MM.1S (cell line): ENCODE data around the gene LCAT.
A peak's percentile ranks its signal among the peaks of the same experiment; 100 is the strongest.

Source experiments
- DNase-seq: peaks from one replicate; pipeline ENCODE4 v3.0.0-alpha.2; 2015
- H2AFZ ChIP-seq: fragments of 300-600 bp; sonication (generic); 2 replicates; pipeline ENCODE4 v1.6.0; 2016; ENCODE audit warnings: antibody characterized with exemption, low read length
- H3F3A ChIP-seq: fragments of 300-600 bp; sonication (generic); 2 replicates; pipeline ENCODE4 v1.6.1; 2016; ENCODE audit warnings: mild to moderate bottlenecking, antibody characterized with exemption, low read length, moderate library complexity, mixed read lengths; ENCODE audit not compliant: insufficient read depth
- H3K27ac ChIP-seq: fragments of 300-600 bp; sonication (generic); 2 replicates; pipeline ENCODE4 v1.5.1; 2016; ENCODE audit warnings: mild to moderate bottlenecking, low read length
- H3K27me3 ChIP-seq: fragments of 300-600 bp; sonication (generic); replicated peaks from 2 replicates; pipeline ENCODE4 v1.6.0; 2016; ENCODE audit warnings: low read length; ENCODE audit not compliant: insufficient read depth
- H3K36me3 ChIP-seq: fragments of 300-600 bp; sonication (generic); replicated peaks from 2 replicates; pipeline ENCODE4 v1.6.1; 2016; ENCODE audit warnings: mild to moderate bottlenecking, low read length, mixed read lengths; ENCODE audit not compliant: insufficient read depth
- H3K4me1 ChIP-seq: fragments of 300-600 bp; sonication (generic); 2 replicates; pipeline ENCODE4 v1.6.1; 2016; ENCODE audit warnings: low read length, mixed read lengths
- H3K4me2 ChIP-seq: fragments of 300-600 bp; sonication (generic); 2 replicates; pipeline ENCODE4 v1.6.0; 2016; ENCODE audit warnings: low read depth, low read length
- H3K4me3 ChIP-seq: fragments of 300-600 bp; sonication (generic); 2 replicates; pipeline ENCODE4 v1.5.1; 2016; ENCODE audit warnings: low read length, mixed read lengths
- H3K79me2 ChIP-seq: fragments of 300-600 bp; sonication (generic); 2 replicates; pipeline ENCODE4 v1.6.1; 2016; ENCODE audit warnings: mixed run types, low read length, mixed read lengths
- H3K9ac ChIP-seq: fragments of 300-600 bp; sonication (generic); 2 replicates; pipeline ENCODE4 v1.6.1; 2016; ENCODE audit warnings: low read length, mixed read lengths
- H3K9me2 ChIP-seq: fragments of 300-600 bp; sonication (generic); replicated peaks from 2 replicates; pipeline ENCODE4 v1.6.1; 2016; ENCODE audit warnings: mild to moderate bottlenecking, low read length, mixed read lengths; ENCODE audit not compliant: insufficient read depth
- H3K9me3 ChIP-seq: fragments of 300-600 bp; sonication (generic); replicated peaks from 2 replicates; pipeline ENCODE4 v1.6.1; 2016; ENCODE audit warnings: mild to moderate bottlenecking, low read length, mixed read lengths; ENCODE audit not compliant: insufficient read depth
- H4K20me1 ChIP-seq: fragments of 300-600 bp; sonication (generic); 2 replicates; pipeline ENCODE4 v1.6.1; 2016; ENCODE audit warnings: mild to moderate bottlenecking, low read length, moderate library complexity, mixed read lengths; ENCODE audit not compliant: insufficient read depth
- EZH2 ChIP-seq: fragments of 300-600 bp; sonication (generic); optimal IDR thresholded peaks from 2 replicates; pipeline ENCODE3; 2017; ENCODE audit warnings: low read depth, mild to moderate bottlenecking, antibody characterized with exemption, low read length, mixed read lengths
- EZH2phosphoT487 ChIP-seq: fragments of 300-600 bp; sonication (generic); IDR thresholded peaks from 2 replicates; pipeline ENCODE4 v1.6.1; 2018; ENCODE audit warnings: antibody characterized with exemption, low read length
- TF ChIP-seq, protein P1 (sequence below): fragments of 300-600 bp; sonication (generic); IDR thresholded peaks from 2 replicates; pipeline ENCODE4 v1.5.1; 2016; ENCODE audit warnings: antibody characterized with exemption, low read length, mixed read lengths

LCAT gene

GRCh38 chr16:67967183-67967957 lies 23.4 kb upstream of the LCAT start:
- Histone ChIP-seq H3K27me3 (no peaks in the 10 kb centered on the region), H3K79me2 (peaks cover 22% of the 10 kb centered on the region), H3F3A (peaks cover 19% of the 10 kb centered on the region), H3K27ac (no peak overlapping the region), H3K9ac (peak overlapping the region; percentile 82), H3K9me3 (no peaks in the 10 kb centered on the region), H3K9me2 (no peaks in the 10 kb centered on the region), H4K20me1 (no peaks in the 10 kb centered on the region), H3K4me3 (peak overlapping the region; percentile 93), H3K4me2 (peak overlapping the region; percentile 91), H2AFZ (peak overlapping the region; percentile 85), H3K4me1 (peaks cover 37% of the 10 kb centered on the region), H3K36me3 (no peaks in the 10 kb centered on the region)
- DNase-seq = peak; percentile 17
- TF ChIP-seq EZH2phosphoT487 = no peak
- TF ChIP-seq EZH2 = no peak
- TF ChIP-seq, protein P1, sequence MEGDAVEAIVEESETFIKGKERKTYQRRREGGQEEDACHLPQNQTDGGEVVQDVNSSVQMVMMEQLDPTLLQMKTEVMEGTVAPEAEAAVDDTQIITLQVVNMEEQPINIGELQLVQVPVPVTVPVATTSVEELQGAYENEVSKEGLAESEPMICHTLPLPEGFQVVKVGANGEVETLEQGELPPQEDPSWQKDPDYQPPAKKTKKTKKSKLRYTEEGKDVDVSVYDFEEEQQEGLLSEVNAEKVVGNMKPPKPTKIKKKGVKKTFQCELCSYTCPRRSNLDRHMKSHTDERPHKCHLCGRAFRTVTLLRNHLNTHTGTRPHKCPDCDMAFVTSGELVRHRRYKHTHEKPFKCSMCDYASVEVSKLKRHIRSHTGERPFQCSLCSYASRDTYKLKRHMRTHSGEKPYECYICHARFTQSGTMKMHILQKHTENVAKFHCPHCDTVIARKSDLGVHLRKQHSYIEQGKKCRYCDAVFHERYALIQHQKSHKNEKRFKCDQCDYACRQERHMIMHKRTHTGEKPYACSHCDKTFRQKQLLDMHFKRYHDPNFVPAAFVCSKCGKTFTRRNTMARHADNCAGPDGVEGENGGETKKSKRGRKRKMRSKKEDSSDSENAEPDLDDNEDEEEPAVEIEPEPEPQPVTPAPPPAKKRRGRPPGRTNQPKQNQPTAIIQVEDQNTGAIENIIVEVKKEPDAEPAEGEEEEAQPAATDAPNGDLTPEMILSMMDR = no peak

GRCh38 chr16:67966549-67967182 lies 22.7 kb upstream of the LCAT start:
- Histone ChIP-seq H3K9me3 (no peaks in the 10 kb centered on the region), H2AFZ (no peak overlapping the region), H3K36me3 (no peaks in the 10 kb centered on the region), H3K27ac (no peak overlapping the region), H3K9me2 (no peaks in the 10 kb centered on the region), H3F3A (peaks cover 19% of the 10 kb centered on the region), H3K4me3 (0 out of 2 replicates have a peak overlapping the region, but pooled peaks have one; percentile 93), H4K20me1 (no peaks in the 10 kb centered on the region), H3K4me1 (peaks cover 37% of the 10 kb centered on the region), H3K4me2 (peak overlapping the region; percentile 91; the same call in 1 of the 2 replicates), H3K79me2 (peaks cover 22% of the 10 kb centered on the region), H3K27me3 (no peaks in the 10 kb centered on the region), H3K9ac (no peak overlapping the region)
- TF ChIP-seq EZH2 (no peak), EZH2phosphoT487 (no peak)
- TF ChIP-seq, protein P1 = no peak
- DNase-seq = no peak

DNA sequence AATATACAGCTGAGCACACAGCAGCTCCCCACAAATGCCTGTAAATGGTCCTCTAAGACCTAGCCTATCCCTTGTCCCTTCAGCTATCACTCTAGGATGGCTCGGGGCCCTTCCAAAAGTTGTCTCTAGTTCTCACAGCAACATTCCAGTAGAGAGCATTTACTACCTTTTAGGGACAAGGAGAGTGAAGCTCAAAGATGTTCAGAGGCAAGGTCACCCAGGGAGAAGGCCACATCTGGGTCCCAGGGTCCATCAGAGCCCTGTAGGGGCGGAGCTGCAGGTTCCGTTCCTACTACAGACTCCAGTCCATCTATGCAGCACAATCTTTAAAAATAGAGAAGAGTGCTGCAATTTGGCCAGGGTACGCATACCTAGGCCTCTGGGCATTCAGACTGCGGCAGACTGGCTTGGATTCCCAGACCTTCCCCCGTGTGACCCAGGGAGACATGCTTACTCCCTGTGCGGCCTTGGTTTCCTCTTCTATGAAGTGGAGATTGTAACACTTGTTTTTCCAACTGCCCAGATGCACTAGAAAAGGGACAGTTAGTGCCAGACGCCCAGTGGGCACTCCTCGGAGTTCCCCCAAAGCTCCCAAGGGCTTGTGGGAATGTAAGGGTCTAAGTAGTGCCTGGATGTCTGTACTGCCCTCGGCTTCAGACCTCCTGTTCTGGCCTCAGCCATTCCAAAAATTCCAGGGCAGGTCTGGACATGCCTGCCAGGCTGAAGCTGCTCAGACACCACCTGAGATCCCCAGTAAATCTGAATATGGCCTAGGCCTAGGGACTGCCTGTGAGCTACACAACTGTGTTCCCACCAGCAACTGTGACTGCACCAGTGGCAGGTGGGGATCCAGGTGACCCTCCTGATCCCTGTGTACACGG lies 22.0 kb upstream of the LCAT start:
- Histone ChIP-seq H3K36me3 (no peaks in the 10 kb centered on the region), H3K4me2 (no peak overlapping the region), H3F3A (peaks cover 19% of the 10 kb centered on the region), H3K27me3 (no peaks in the 10 kb centered on the region), H3K9me2 (no peaks in the 10 kb centered on the region), H3K4me3 (no peak overlapping the region), H4K20me1 (no peaks in the 10 kb centered on the region), H2AFZ (no peak overlapping the region), H3K4me1 (peaks cover 37% of the 10 kb centered on the region), H3K79me2 (peaks cover 22% of the 10 kb centered on the region), H3K9ac (no peak overlapping the region), H3K9me3 (no peaks in the 10 kb centered on the region), H3K27ac (no peak overlapping the region; the same call in 1 of the 2 replicates)
- DNase-seq = no peak
- TF ChIP-seq, protein P1 = no peak
- no peak for TF ChIP-seq EZH2
- no peak for TF ChIP-seq EZH2phosphoT487
